ENCODE data around the gene SP6.

SP6 gene

DNA sequence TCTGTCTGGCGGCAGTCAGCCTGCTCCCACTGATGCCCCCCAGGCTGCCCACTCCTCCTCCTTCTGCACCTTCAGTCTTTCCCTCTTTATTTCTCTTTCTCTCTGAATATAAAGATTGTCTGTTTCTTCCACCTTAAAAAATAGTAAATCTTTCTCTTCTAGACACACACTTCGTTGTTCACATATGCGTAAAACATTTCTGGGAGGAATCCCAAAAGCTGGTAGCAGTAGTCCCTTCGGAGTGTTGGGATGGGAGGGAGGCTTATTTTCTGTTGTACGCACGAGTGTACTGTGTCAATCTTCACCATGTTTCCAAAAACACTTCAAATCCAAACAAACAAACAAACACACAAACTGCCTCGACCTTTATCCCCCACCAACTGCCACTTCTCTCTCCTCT is 39.3 kb downstream of the SP6 start:
- DNase-seq (ENCODE audit: low read depth), result no peak

- no peak for DNase-seq (ENCODE audit: low read depth)
Observed at GRCh38 chr17:47810901-47811635, 39.9 kb downstream of the SP6 start.

GRCh38 chr17:47810200-47810821 is 40.7 kb downstream of the SP6 start:
- DNase-seq (ENCODE audit: low read depth), result no peak

- DNase-seq (ENCODE audit: low read depth), result no peak
Observed at GRCh38 chr17:47808830-47809480, 42.0 kb downstream of the SP6 start.

- DNase-seq (ENCODE audit: low read depth), result no peak
Observed at GRCh38 chr17:47808036-47808829, 42.7 kb downstream of the SP6 start.

GRCh38 chr17:47807421-47807820 is 43.5 kb downstream of the SP6 start:
- no peak for DNase-seq (ENCODE audit: low read depth)

GRCh38 chr17:47806913-47807255 is 44.1 kb downstream of the SP6 start:
- no peak for DNase-seq (ENCODE audit: low read depth)

GRCh38 chr17:47806026-47806912 is 44.7 kb downstream of the SP6 start:
- no peak for DNase-seq (ENCODE audit: low read depth)

- DNase-seq (ENCODE audit: low read depth), result no peak
Observed at GRCh38 chr17:47804461-47804860, 46.5 kb downstream of the SP6 start.

GRCh38 chr17:47803751-47804150 is 47.2 kb downstream of the SP6 start:
- DNase-seq (ENCODE audit: low read depth), result no peak

DNA sequence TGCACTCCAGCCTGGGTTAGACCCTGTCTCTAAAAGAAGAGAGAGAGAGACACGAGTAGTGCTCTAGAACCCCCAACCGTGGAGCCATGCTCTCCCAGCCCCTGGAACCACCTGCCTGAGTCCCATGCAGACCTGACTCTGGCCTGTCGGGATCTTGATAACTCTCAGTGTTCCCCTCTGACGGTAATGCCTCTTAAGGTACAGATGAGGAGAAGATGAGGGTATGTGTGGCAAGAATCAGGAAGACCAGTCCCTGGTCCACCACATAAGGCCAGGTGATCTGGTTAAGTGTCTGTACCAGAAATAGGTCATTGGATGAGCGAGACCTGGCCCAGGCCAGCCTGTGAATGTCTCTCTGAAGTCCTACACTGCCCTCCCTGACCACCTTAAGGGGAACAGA is 47.8 kb downstream of the SP6 start:
- DNase-seq (ENCODE audit: low read depth), result no peak

DNA sequence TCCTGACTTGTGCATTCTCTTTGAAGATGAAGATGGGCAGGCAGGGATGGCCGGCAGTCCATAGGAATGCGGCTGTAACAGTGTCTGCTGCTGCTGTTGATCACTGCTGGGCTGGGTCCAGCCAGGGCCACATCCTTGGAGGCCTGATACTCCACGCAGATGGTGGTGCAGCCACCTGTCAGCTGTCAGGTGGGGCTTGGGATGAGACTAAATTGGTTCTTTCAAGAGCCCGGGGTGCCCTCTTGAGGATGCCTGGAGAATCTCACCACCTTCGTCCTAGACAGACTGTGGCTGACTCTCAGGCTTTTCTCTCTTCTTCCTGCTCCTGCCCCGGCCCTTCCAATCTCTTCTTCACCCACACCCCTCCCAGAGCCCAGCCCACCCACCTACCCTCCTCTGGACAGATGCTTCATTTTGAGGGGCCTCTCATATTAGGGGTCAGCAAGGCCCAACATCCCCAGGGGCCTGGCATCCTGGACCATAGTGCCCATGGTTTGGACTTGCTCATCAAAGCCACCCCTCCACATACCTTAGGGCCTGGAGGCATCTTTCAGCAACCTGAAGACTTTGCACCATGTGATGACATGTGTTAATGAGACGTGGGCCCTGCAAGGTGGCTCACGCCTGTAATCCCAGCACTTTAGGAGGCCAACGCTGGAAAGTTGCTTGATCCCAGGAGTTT is 48.5 kb downstream of the SP6 start:
- DNase-seq (ENCODE audit: low read depth), result peak; percentile 28

DNA sequence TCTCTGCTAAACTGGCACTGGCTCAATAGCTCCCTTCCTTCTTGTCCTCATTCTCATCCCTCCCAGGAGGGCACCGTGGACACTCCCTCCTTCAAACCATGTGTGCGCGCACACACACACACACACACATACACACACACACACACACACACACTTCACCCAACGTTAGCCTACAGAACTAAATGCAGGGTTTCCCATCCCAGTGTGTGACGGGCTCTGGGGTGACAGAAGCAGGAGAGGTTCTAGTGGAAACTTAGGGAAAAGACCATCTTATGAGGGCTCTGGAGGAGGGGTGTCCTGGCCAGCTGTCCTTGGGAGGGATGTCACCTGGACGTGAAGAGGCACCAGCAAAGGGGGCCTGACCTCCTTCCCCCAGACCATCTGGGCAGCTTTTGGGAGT is 49.1 kb downstream of the SP6 start:
- no peak for DNase-seq (ENCODE audit: low read depth)

DNA sequence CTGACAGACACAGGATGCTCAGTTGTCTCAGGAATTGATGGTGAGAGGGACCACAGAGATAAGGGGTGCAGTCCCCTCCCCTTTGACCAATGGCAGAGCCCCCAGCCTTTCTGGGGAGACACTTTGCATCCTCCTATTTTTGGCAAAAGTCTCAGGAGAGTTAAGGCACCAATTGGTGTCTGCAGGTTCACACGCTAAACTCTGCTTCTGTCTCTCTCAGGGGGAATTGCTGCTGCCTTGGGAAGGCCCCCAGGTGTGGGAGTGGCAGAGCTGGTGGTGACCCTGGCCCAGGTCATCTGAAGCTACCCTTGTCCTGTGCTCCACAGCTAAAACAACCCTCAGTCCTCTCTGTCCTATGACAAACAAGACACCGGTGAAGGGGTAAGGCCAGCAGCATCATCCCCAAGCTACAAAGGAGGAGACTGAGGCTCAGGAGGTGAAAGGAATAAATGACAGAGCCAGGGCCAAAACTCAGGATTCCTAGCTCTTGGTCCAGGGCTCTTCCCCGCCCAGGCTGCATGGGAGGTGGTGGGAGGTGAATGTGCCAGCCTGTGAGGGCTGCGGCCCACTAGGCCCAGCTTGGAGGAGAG is 49.7 kb downstream of the SP6 start:
- DNase-seq (ENCODE audit: low read depth), result no peak

- DNase-seq (ENCODE audit: low read depth), result no peak
Observed at GRCh38 chr17:47800686-47801085, 50.3 kb downstream of the SP6 start.

GRCh38 chr17:47797797-47798196 is 53.2 kb downstream of the SP6 start:
- no peak for DNase-seq (ENCODE audit: low read depth)

Measured in stimulated activated CD8-positive, alpha-beta memory T cell treated with anti-CD3 and anti-CD28 coated beads, Interleukin-12 subunit alpha, Interleukin-12 subunit beta, amount 100 ng/mL, for 1 hour (primary cell).